Limb (tissue), 2 donors: Measurements from ENCODE around the gene AEBP1.

ENCODE experiments used
- DNase-seq, 2 donors: peaks; one replicate each; pipeline ENCODE4 v3.0.0-alpha.2; 2016; ENCODE audit errors: extremely low spot score in 2 of 2

The AEBP1 gene

DNA sequence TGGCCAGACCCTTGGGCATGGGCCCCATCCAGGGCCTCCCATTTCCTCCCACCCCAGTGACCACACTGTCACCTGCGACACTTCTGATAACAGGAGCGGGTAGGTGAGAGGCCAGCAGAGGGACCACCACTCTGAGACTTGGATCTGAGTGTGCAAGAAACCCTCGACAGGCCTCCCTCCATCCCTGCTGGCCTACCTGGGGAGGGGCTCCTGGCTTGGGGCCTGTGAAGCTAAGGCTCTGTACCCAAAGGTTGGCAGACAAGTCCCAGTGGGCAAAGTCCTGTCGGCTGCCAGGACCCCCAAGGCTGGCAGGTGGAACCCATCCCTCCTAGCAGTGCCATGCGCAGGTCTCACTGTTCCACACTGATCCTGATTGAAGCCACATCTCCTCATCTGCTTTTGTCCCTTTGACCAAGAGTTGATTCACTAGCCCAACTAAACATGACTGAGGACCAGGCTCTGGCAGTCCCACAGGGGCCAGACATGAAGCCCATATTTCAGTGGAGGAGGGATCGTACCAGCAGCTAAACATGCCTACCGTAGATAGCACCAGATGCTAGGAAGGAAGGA lies 37.6 kb upstream of the AEBP1 start:
- peak in 1 of 2 donors; percentile 32 for DNase-seq

DNA sequence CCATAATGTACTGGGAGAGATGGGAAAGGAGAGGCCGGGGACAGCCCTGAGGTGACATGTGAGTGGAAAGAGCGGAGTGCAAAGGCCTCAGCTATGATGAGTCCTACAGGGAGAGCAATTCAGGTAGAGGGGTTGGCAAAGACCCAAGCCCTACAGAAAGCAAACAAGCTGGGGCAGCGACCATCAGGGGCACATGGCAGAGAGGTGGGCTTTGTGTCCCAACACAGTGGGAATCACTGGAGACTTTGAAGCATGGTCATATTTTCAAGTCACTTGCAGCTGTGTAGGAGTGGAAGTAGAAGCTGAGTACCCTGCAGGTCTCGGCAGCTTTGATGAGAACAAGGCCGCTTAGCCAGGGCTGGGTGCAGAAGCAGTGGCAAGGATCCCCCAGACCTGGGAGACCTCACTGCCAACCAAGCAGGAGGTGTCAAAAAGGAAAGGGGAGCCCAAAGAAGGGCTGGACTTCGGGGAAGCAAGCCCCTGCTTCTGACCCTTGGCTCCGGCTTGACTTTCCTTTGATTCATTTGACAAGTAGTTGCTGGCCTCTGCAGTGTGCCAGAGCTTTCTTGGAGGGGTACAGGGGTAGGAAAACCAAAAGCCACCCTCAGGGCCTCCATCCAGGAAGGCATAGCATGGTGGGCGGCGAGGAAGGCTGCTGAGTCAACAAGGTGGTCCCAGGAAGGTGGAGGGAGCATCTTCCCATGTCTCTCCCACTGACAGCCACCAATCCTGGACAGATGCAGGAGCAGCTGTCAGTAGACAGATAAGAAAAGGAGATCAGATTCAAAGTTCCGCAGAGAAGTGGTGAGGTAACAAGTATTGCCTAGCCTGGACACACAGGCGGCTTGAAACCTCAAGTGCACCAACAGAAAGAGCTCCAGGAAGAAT lies 36.8 kb upstream of the AEBP1 start:
- peak in 1 of 2 donors; percentile 28 for DNase-seq

DNA sequence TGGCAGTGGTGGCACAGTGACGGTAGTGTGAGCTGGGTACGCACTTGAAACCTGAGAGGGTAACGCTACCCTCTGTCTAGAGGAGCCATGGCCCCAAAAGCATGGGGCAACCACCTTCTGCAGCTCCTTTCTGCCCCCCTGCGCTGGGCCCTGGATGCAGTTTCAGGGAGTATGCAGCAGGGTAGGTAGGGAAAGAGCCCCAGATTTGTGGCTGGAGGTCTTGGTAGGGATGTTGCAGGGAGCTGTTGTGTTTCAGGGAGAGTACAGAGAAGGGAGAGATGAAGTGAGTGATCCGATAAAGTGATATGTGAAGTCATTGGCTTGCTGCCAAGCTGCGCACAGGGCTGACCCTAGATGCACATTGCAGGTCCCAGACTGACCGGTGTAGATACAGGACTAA lies 36.1 kb upstream of the AEBP1 start:
- no peak for DNase-seq

DNA sequence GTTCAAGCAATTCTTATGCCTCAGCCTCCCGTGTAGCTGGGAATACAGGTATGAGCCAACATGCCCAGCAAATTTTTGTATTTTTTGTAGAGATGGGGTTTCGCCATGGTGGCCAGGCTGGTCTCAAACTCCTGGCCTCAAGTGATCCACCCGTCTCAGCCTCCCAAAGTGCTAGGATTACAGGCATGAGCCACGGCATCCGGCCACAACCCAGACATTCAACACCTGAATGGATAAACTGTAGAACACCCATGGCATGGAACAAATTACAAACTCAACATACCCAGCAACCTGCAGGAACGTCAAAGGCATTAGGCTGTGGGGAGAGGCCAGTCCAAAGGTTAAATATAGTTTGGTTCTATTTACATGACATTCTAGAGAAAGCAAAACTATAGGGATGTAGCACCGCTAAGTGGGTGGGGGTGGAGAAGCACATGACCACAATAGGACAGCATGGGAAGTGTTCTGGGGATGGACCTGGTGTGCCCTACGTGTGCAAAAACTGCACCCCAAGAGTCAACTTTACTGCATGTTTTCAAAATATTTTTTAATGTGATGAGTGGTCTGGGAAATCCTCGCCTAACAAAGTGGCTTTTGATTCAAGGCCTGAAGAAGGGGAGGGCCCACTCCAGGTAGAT lies 32.3 kb upstream of the AEBP1 start:
- no peak for DNase-seq

DNA sequence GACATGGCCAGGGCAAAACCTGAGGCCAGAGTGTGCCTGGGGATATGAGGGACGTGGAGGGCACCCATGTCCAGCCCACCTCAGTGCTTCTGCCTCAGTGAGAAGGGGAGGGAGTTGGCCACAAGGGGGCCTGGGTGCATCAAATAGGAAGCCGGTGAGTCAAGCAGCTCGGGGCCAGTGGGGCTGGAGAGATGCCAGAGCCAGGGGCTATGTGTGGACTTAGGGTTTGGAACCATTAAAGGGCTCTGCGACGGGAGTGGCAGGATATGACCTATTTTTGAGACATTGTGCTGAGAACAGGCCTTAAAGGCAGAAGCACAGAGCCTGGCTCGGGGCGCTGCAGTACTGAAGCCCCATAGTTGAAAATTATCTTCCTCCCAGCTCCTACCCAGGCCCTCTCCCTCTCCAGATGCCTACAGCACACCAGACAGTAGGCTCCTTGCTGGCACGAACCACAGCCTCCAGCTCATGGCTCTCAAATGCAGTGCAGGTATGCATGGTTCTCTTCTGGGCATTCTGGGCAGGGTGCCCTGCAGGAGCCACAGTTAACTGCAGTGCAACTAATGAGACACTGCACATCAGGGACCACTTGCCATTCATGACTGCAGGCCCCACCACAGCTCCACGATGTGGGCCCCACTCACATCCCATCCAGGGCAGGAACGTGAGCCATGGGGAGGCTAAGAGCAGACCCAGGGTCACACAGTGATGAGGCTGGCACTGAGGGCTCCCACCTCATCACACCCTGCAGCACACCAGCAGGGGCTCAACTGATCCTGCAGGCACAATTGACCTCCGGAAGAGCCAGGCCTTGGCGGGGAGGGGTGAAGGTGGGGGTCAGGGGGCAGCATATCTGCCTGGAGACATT lies 31.5 kb upstream of the AEBP1 start:
- peak in 1 of 2 donors; percentile 75 for DNase-seq

DNA sequence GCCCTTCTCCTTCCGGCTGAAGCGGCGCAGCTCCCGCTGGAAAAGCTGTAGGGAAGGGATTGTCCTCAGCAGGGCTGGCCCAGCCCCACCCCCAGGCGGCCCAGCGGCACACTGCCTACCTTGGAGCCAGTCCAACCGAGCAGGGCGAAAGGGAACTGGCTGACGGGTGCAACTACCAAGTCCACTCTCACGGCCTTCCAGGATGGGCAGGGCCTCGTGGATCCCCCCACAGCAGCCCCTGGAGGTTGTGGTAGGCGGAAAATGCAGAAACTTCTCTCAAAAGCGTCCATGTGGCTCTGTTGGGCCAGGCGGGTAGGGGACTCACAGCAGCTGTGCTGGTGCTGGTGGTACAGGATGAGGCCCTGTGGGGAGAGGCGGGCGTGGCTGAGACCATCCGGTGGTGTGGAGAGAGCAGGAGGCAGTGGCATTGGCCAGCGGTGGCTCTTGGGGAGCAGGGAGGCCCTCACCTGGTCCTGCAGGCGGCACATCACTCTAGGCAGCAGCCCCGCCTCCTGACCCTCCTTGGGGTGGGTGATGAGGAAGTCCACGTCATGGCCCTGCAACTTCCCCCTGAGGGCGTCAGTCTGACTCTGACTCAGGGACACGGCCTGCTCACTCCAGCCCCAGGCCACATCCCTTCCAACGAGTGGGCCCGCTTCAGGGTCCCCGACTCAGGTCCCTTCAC lies 30.3 kb upstream of the AEBP1 start:
- DNase-seq: no peak

DNA sequence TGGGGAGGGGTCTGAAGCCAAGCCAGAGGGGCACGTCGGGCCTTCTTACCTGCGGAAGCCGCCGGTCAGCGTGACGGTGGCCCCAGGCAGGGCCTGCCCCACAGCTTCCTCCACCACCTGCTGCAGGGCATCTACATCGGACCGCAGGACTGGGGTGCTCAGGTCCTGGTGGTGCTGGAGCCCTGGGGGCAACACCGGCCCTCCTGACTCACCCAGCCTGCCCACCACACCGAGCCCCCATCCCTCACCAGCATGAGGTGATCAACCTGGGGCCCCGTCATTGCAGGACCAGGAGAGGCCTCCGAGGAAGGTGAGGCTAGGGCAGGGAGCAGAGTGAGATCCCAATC lies 29.8 kb upstream of the AEBP1 start:
- DNase-seq: no peak

DNA sequence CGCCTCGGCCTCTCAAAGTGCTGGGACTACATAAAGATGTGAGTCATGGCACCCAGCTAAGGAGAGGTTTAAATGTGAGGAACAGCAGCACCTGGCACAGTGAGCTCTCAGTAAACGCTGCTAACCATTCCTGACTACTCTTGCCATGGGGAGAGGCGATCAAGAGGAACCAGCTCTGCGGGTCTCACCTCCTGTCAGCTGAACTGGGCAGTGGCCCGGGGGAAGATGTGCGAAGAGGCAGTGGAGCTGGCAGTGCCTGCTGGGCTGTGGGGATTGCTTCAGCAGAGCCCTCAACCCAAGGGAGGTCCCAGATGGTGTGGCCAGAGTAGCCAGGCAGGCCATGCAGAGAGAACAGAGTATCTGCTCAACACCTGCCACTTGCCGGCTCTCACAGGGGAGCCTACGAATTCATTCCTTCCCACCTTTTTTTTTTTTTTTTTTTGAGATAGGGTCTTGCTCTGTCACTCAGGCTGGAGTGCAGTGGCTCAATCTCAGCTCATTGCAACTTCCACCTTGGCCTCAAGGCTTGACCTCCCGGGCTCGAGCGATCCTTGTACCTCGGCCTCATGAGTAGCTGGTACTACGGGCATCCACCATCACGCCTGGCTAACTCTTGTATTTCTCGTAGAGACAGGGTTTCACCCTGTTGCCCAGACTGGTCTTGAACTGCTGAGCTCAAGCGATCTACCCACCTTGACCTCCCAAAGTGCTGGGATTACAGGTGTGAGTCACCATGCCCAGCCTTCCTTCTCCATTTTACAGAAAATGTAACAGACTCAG lies 28.7 kb upstream of the AEBP1 start:
- no peak for DNase-seq

DNA sequence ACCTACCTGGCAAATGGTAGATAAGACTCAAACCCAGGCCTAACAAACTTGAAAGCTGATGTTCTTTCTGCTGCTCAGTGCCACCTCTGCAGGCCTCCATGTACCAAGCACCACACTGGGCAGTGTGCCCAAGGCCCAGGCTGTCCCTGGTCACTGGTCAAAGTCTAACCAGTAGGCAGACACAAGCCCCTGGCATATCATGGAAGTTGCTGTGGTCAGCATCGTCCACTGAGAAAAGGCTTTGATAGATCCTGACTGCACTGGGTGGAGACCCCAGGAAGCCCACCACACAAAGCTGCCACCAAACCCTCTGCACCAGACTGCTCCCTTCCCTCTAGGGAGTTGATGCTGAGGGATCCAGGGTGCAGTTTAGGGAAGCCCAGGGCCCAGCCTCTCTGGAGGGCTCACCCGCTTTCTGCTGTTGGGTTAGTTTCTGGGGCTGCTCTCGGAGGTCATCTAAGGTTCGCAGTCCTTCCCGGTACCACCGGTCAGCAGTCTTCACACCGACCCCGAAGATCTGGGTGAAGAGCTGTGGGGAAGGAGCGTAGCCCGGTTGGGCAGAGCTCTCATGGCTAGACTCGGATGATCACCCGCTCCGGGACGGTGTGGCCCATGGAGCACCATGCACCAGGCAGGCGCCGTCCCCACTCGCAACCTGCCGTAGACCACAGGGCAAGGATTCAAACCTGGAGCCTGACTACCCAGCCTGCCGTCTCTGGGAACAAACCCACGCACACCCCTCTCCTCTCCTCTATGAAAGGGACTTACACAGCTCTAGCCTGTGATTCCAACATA lies 27.8 kb upstream of the AEBP1 start:
- DNase-seq: no peak

DNA sequence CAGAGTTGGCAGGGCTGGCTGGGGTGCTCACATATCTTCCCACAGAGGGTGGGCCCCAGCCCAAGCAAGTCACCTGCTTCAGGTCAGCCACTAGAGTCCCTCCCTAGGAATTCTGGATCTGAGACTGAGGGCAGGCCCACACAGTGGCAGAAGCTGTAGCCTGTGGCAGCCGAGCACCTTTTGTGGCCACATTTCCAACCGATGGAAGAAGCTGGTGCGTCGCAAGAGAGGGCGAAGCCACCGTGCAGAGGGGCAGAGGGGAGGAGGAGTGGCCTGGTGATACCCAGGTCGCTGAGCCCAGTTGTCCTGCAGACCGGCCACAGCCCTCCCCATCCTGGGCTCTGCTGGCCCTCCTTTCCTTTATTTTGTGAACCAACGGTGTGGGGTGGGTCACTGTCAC lies 27.1 kb upstream of the AEBP1 start:
- DNase-seq: no peak

DNA sequence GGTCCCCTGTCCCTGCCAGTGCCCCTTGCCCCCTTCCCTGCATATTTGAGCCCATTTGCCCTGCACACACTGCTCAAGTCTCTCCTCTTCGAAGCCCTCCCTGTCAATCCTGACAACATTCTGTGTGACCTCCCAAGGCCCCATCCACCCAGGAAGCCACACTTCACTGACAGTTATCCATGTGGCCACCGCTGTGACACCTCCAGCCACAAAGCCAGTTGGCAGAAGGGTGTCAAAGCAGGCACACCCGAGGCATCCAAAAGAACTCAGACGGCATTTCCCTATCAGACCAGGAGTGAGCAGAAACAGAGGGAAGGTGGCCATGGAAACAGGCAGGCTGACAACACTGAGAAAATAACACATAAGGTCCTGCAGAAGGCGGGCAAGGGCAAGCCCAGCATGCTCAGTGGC lies 26.5 kb upstream of the AEBP1 start:
- DNase-seq: no peak

DNA sequence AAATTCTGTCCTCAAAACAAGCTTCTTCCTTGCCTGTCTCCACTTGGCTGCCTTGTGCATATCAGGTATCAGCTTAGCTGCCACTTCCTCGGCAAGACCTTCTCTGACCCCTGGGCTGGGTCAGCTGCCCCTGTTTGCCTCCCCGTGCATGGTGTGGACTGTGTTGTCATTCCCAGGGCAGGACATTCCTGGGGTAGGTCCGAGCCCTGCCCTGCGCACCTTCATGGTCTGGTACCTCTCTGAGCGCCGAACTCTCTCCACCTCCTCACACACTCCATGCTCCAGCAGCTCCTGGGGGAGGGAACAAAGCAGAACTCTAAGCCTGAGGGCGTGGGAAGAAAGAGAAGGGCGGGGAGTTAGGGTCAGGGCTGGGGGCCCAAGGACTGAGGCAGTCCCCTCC lies 25.6 kb upstream of the AEBP1 start:
- no peak for DNase-seq

DNA sequence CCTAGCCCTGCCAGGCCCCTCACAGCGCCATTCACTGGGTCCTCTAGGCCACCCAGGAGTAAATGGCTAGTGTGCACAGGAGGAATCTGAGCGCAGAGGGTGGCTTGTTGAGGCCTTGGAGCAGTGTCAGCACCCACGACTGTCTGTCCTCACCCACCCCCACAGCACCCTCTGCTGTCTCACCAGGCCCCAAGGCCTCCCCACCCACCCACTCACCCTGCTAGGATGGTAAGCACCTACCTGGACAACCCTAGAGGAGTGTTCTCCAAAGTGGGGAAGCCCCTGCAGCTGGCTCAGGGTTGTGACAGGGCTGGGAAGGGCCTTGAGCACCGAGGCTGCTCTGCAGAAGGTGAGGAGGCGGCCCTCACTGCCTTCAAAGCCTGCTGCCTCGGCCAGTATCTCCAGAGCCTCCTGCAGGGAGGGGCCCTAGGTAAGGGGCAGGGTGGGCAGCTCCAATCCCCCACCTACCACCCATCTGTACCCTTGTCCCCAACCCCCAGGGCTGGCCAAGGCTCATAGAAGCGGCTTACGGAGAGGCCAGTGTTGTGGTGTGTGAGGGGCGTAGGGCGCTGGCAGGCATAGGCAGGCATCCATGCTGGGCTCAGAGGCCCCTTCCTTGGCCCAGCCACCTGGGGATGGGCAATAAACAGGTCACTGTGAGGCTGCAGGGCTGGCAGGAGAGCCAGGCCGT lies 24.7 kb upstream of the AEBP1 start:
- no peak for DNase-seq

DNA sequence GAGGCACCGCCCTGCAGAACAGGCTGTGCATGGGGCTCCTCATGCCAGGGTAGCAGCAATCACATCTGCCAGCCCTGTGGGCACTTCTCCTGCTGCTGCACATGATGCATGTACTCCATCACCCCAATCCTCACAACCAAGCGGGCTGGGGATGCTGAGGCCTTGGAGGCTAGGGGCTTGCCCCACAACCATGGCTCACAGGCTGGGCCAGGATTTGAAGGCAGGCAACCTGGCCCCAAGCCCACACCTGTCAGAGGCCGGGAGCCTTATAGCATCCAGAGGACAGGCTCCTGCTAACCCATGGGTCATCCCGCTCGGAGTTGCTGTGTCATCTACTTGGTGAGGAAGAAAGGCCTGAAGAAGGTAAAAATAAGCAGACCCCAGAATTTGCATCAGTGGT lies 24.0 kb upstream of the AEBP1 start:
- DNase-seq: no peak

DNA sequence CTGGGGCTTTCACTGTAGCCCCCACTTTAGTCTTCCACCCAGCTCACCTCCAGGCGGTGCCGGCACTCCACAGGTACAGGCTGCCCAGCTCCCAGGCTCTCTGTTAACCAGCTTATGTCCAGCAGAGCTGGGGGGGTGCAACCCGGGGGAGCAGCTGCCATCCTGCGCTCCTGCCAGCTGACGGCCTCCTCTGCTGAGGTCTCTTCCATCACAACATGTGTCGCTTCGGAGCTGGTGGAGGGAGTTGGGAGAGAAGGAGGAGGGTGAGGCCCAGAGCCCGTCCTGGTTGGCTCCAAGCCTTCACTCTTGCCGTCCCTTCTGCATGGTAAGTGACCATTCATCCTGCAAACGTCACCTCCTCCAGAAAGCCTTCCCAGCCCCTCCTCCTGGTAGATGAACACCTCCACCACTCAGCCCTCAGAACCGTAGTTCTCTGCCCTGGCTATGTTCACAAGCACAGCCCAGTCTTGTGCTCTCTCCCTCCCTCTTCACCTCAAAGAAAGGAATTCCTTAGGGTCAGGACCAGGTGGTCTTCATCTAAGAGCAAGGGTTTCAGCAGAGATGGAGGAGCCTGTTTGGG lies 23.4 kb upstream of the AEBP1 start:
- DNase-seq: no peak

DNA sequence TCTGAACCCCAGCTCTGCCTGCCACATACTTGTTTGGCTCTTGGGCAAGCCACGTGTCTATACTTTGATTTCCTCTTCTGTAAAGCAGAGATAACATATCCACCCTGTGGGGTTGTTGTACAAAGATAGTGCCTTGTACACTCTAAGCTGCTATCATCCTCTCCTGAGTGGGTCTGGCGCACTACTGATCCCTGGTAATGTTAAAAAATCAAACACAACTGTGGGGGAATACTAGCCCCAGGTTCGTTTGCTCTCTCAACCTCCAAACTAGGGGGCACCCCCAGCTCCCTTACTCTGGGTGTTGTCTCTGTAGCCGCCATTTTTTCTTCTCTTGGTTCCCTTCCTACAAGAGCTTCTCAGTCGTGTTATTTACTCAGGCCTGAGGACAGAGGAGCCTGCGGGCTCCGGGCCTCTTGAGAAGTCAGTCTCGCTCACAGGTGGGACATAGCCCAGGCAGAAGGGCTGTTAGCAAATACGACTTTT lies 22.8 kb upstream of the AEBP1 start:
- DNase-seq: no peak

DNA sequence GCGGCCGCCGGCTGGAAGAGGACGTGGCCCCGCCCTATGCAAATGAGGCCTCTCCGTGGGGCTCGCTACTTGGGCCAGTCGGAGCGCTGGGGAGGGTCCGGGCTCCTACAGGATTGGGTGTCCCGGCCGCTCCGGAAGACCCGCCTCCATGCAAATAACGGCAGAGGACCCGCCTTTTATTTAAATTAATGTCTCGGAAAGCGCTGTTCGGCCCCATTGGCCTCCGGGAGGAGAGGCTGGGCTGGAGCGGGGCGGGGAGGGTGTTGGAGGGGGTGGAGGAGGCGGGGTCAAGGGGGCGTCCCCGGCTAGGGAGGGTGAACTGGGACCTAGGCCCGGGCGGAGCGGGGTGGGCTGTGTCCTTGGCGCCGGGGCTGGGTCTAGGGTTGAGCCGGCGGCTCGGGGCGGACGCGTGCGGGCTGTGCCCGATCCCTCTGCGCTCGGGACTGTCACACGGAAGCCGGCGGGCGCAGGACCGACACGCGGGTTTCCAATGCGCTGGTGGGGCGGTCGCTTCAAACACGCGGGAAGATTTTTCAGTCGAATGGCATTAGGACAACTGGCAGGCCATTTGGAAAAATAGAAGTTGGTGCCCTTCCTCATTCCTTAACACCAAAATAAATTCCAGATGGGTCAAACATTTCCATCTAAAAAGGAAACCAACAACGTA lies 21.5 kb upstream of the AEBP1 start:
- DNase-seq: peak; percentile 97 to 99

DNA sequence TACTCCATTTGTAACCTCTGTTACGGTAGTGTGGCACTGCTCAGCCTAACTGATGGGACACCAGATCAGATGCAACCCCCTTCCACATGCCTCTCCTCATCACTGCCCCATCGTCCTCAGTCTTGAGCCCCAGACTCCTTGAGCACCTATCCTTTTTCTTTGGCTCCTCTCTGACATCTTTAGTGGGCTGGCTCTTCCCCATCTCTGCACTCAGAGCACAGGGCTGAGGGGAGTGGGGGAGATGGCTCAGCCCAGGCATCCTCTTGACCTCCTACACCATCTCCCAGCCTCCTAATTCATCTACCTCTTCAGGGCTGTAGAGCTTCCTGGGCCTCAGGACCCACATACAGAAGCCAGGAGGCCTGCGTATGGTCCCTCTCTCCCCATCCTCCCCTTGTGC lies 20.3 kb upstream of the AEBP1 start:
- no peak for DNase-seq
